HepG2 (cell line): Measurements from ENCODE around the gene TSPYL1. TPM values are rescaled to one million over a fixed set of nuclear protein-coding genes. Genes with fewer than 3 reads are reported as not detected.
A peak's percentile ranks its signal among the peaks of the same experiment; 100 is the strongest.

Experiments used
- ATAC-seq: fragments of 200-7000 bp; cut with Tn5 transposase; 3 replicates; pipeline ENCODE4 v1.9.1; 2020; ENCODE audit warnings: mild to moderate bottlenecking, moderate library complexity
- BruUV-seq: library from RNA; stranded (reverse); fragments of 400-500 nt; replicated peaks from 2 replicates; lab custom pipeline; 2021; lab: Mats Ljungman, UMichigan
- CTCF ChIA-PET: fragments of 300-600 bp; formaldehyde crosslinking; extraction: SDS; loops from one replicate; lab custom pipeline; 2021; ENCODE audit warnings: low total read pairs, inconsistent platforms, low intra/inter-chr PET ratio; lab: Yijun Ruan, JAX
- POLR2A ChIA-PET: fragments of 350-600 bp; sonication (Branson Sonifier 250); formaldehyde crosslinking; loops from one replicate; lab custom pipeline; 2020; ENCODE audit warnings: antibody characterized with exemption, inconsistent platforms; lab: Yijun Ruan, JAX
- DNase-seq: peaks from one replicate; pipeline ENCODE4 v3.0.0-alpha.2; 2015; ENCODE audit warnings: low spot score
- FAIRE-seq: peaks from 3 replicates; lab custom pipeline; 2011; peaks lifted over from hg19 to GRCh38; lab: Jason Lieb, UNC
- H2AFZ ChIP-seq: one replicate; pipeline ENCODE4 v1.6.1; 2011; ENCODE audit warnings: low read length, inconsistent platforms
- H3K27ac ChIP-seq: fragments of 300-600 bp; 3 replicates; pipeline ENCODE4 v1.8.0; 2011; ENCODE audit warnings: mixed run types, mild to moderate bottlenecking, mixed read lengths, low read length, inconsistent platforms; ENCODE audit not compliant: insufficient read depth; ENCODE audit errors: extremely low read length
- H3K27me3 ChIP-seq, 2 experiments: fragments of 200-600 bp in 1 of 2; 2 replicates in 1 of 2; 3 replicates in 1 of 2; pipeline versions ENCODE4 v1.6.0 to v1.8.0; 2011; ENCODE audit warnings: low read length in 2 of 2, mild to moderate bottlenecking in 2 of 2, moderate library complexity in 2 of 2, inconsistent platforms in 1 of 2; ENCODE audit not compliant: insufficient read depth in 2 of 2, control insufficient read depth in 1 of 2
- H3K36me3 ChIP-seq, 2 experiments: fragments of 200-600 bp in 1 of 2; replicated peaks in 1 of 2; 2 replicates in 1 of 2; 3 replicates in 1 of 2; pipeline versions ENCODE4 v1.5.1 to v1.8.0; 2011; ENCODE audit warnings: low read length in 2 of 2, inconsistent platforms in 1 of 2; ENCODE audit not compliant: insufficient read depth in 2 of 2, control insufficient read depth in 1 of 2
- H3K4me1 ChIP-seq: 2 replicates; pipeline ENCODE4 v1.5.1; 2012; ENCODE audit warnings: low read length, inconsistent platforms; ENCODE audit not compliant: insufficient read depth
- H3K4me2 ChIP-seq: 2 replicates; pipeline ENCODE4 v1.6.0; 2011; ENCODE audit warnings: low read depth, low read length, inconsistent platforms
- H3K4me3 ChIP-seq, 3 experiments: fragments of 200-600 bp in 1 of 3; sonication (generic), shearing (Covaris generic) in 1 of 3; replicated peaks in 1 of 3; 2 replicates each; pipeline ENCODE4 v1.5.1; 2011 to 2016; ENCODE audit warnings: low read length in 3 of 3, inconsistent platforms in 2 of 3, low read depth in 2 of 3, mild to moderate bottlenecking in 2 of 3, control low read depth in 1 of 3, mixed read lengths in 1 of 3; ENCODE audit not compliant: insufficient read depth in 1 of 3
- H3K79me2 ChIP-seq: one replicate; pipeline ENCODE4 v1.6.1; 2011; ENCODE audit warnings: low read length, inconsistent platforms; ENCODE audit not compliant: insufficient read depth
- H3K9ac ChIP-seq: 2 replicates; pipeline ENCODE4 v1.6.0; 2011; ENCODE audit warnings: mild to moderate bottlenecking, low read depth, low read length, inconsistent platforms; ENCODE audit not compliant: insufficient read depth
- H3K9me3 ChIP-seq: 2 replicates; pipeline ENCODE4 v1.5.1; 2012; ENCODE audit warnings: mild to moderate bottlenecking, low read length
- H4K20me1 ChIP-seq: 2 replicates; pipeline ENCODE4 v1.6.0; 2011; ENCODE audit warnings: inconsistent platforms, mild to moderate bottlenecking, low read length, moderate library complexity; ENCODE audit not compliant: insufficient read depth
- CREM ChIP-seq, 2 experiments: sonication (generic) in 1 of 2; formaldehyde crosslinking in 1 of 2; IDR thresholded peaks; 2 replicates each; pipeline versions ENCODE4 v1.4.0 to v1.6.1; 2016 to 2020; ENCODE audit warnings: antibody characterized with exemption in 1 of 2, mild to moderate bottlenecking in 1 of 2, missing genetic modification reagents in 1 of 2
- HNRNPK ChIP-seq: fragments of 200-400 bp; formaldehyde crosslinking; IDR thresholded peaks from 2 replicates; pipeline ENCODE4 v1.6.1; 2018; ENCODE audit warnings: low read length, low read depth, moderate library complexity, mild to moderate bottlenecking; ENCODE audit not compliant: poor library complexity, severe bottlenecking
- KDM6A ChIP-seq: IDR thresholded peaks from 2 replicates; pipeline ENCODE4 v1.6.1; 2016; ENCODE audit warnings: low read depth
- MBD4 ChIP-seq: IDR thresholded peaks from 2 replicates; pipeline ENCODE4 v1.6.1; 2012; ENCODE audit warnings: low read length, inconsistent platforms, borderline replicate concordance
- MIER3 ChIP-seq: IDR thresholded peaks from 2 replicates; pipeline ENCODE4 v1.6.1; 2016; ENCODE audit warnings: missing compliant biosample characterization, borderline replicate concordance
- NAIF1 ChIP-seq: sonication (generic); formaldehyde crosslinking; IDR thresholded peaks from 2 replicates; pipeline ENCODE4 v1.5.0; 2020; ENCODE audit warnings: mild to moderate bottlenecking, missing genetic modification reagents, borderline replicate concordance
- PCBP2 ChIP-seq: fragments of 200-400 bp; formaldehyde crosslinking; optimal IDR thresholded peaks from 2 replicates; pipeline ENCODE3; 2018; ENCODE audit warnings: low read length, low read depth; ENCODE audit not compliant: poor library complexity, severe bottlenecking
- POLR2A ChIP-seq, 2 experiments: IDR thresholded peaks; 2 replicates each; pipeline ENCODE4 v1.6.1; 2011; ENCODE audit warnings: low read depth in 2 of 2, low read length in 2 of 2, mild to moderate bottlenecking in 1 of 2, moderate library complexity in 1 of 2; ENCODE audit not compliant: insufficient read depth in 1 of 2
- RERE ChIP-seq: IDR thresholded peaks from 2 replicates; pipeline ENCODE4 v1.6.1; 2016; ENCODE audit warnings: low read depth, missing genetic modification reagents, missing compliant biosample characterization
- SP1 ChIP-seq, 2 experiments: fragments of 450-650 bp in 1 of 2; sonication (generic) in 1 of 2; formaldehyde crosslinking in 1 of 2; IDR thresholded peaks; 2 replicates each; pipeline versions ENCODE4 v1.4.0 to v1.6.1; 2016 to 2020; ENCODE audit warnings: missing genetic modification reagents in 1 of 2
- SPEN ChIP-seq: sonication (generic); formaldehyde crosslinking; IDR thresholded peaks from 2 replicates; pipeline ENCODE4 v1.5.1; 2020; ENCODE audit warnings: low read depth, mild to moderate bottlenecking, missing genetic modification reagents
- ZBTB2 ChIP-seq: sonication (generic); formaldehyde crosslinking; IDR thresholded peaks from 2 replicates; pipeline ENCODE4 v1.8.0; 2022; ENCODE audit warnings: low read depth, missing genetic modification reagents
- ZFP1 ChIP-seq: IDR thresholded peaks from 2 replicates; pipeline ENCODE4 v1.6.1; 2016
- WGBS: methylation state at CpG from one replicate; pipeline ENCODE4 v1.1.6; 2017; ENCODE audit warnings: low lambda C conversion rate; 5-methylcytosine and 5-hydroxymethylcytosine counted together
- in situ Hi-C: cut with HindIII; loops from 2 replicates; pipeline ENCODE4 v1.10.0; 2017; ENCODE audit warnings: low pct_unique_long_range_greater_than_20kb; ENCODE audit not compliant: extremely low pct_ligation_motif_present
- intact Hi-C: fragments of 100-400 bp; cut with micrococcal nuclease; formaldehyde crosslinking; loops from one replicate; pipeline ENCODE4 v1.10.0; 2022; ENCODE audit not compliant: unreplicated experiment
- polyA plus RNA-seq, 8 experiments: library from polyadenylated mRNA; depleted of rRNA in 3 of 8; stranded (reverse) in 7 of 8; unstranded in 1 of 8; fragments of >200 nt; fragmentation: Illumina TruSeq in 4 of 8; extraction: Trizol in 4 of 8; gene quantifications; 2 replicates each; pipeline versions ENCODE4 v1.2.1 to v1.2.3, GENCODE V29; 2011 to 2016; ENCODE audit warnings: low read depth in 4 of 8, missing spikeins in 1 of 8, mixed read lengths in 1 of 8; ENCODE audit not compliant: insufficient read depth in 1 of 8
- total RNA-seq, 5 experiments: library from RNA; depleted of rRNA; stranded (reverse); fragments of >200 nt; fragmentation: Illumina TruSeq; extraction: Trizol; gene quantifications; 2 replicates each; pipeline ENCODE4 v1.2.3, GENCODE V29; 2016; ENCODE audit warnings: low read depth in 1 of 5
- TF ChIP-seq, protein P1 (sequence below): sonication (generic); formaldehyde crosslinking; IDR thresholded peaks from 2 replicates; pipeline ENCODE4 v1.4.0; 2020; ENCODE audit warnings: low read depth, mild to moderate bottlenecking, missing genetic modification reagents

The TSPYL1 gene
- total and polyA plus RNA-seq, 2 of the 13 experiments (the other 11 are each of a cell fraction or from before 2014, with no cell fraction given), result 28.3 to 93.0 TPM

DNA sequence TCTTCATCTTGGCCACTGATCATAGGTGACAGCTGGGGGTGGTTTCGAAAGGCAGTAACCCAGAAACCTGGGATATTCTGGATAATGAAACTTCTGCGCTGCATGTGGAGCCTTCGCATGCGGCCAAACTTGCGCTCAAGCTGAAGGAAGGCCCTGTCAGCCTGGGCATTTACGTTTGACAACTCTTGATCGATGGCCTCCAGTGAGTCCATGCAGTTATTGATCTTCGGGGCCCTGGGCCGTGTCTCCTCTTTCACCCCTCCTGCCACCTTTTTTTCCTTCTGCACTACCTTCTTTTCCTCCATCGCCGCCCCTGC lies 26.6 kb downstream of the TSPYL1 start (continued):
- TF ChIP-seq RERE (no peak), MIER3 (CRISPR knock-in tag) (0 out of 2 replicates have a peak, but pooled peaks have one; percentile 13)

- Histone ChIP-seq H3K4me1 (peaks cover 74% of the 10 kb centered on the region), H3K9me3 (no peaks in the 10 kb centered on the region), H3K27me3 (no peaks in the 10 kb centered on the region), H4K20me1 (no peaks in the 10 kb centered on the region), H3K27ac (no peak overlapping the region), H2AFZ (no peak overlapping the region), H3K79me2 (peaks cover 22% of the 10 kb centered on the region), H3K4me2 (peak overlapping the region; percentile 92), H3K4me3 (no peak overlapping the region), H3K36me3 (0 out of 5 replicates have a peak, but pooled peaks cover 0 to 2% of the 10 kb centered on the region in 2 experiments), H3K9ac (no peak overlapping the region)
- ATAC-seq (no peak), FAIRE-seq (no peak), DNase-seq (no peak)
- intact Hi-C loops, result loop anchor here (5.0 to 10.0 kb wide), 2 partner anchors 1233 to 1426 kb away; partner anchors contain the start of genes DCBLD1 and NUS1
- ChIA-PET CTCF (no interaction called here), POLR2A (interaction anchor here (0.9 to 2.1 kb wide), 2 partner anchors 27 to 28 kb away, joined by 4 to 8 read pairs; partner anchors contain the start of gene TSPYL1)
- in situ Hi-C loops, result no loop called here
- WGBS, result 97% methylated on average over 6 of the region's 6 CpGs
- BruUV-seq, result no TSS peak
- TF ChIP-seq SP1 (IDR thresholded peaks at IDR 0.05) (no peak), SP1 (CRISPR knock-in tag; IDR thresholded peaks at IDR 0.05) (no peak), KDM6A (CRISPR knock-in tag) (no peak), CREM (IDR thresholded peaks at IDR 0.05) (no peak), CREM (CRISPR knock-in tag; IDR thresholded peaks at IDR 0.05) (no peak), SPEN (no peak), ZBTB2 (CRISPR knock-in tag) (no peak), POLR2A (IDR thresholded peaks at IDR 0.05; ENCODE audit: insufficient read depth in 1 of 2, low read depth in 2 of 2, low read length in 2 of 2) (peak in 1 of 2 experiments; percentile 17; a peak in 1 of 4 replicates), HNRNPK (peak; percentile 72), ZFP1 (no peak), NAIF1 (no peak), PCBP2 (no peak), MBD4 (no peak)
- TF ChIP-seq, protein P1, sequence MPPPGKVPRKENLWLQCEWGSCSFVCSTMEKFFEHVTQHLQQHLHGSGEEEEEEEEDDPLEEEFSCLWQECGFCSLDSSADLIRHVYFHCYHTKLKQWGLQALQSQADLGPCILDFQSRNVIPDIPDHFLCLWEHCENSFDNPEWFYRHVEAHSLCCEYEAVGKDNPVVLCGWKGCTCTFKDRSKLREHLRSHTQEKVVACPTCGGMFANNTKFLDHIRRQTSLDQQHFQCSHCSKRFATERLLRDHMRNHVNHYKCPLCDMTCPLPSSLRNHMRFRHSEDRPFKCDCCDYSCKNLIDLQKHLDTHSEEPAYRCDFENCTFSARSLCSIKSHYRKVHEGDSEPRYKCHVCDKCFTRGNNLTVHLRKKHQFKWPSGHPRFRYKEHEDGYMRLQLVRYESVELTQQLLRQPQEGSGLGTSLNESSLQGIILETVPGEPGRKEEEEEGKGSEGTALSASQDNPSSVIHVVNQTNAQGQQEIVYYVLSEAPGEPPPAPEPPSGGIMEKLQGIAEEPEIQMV (CRISPR knock-in tag), result no peak
These were observed 28.0 kb downstream of the TSPYL1 start for GRCh38 chr6:116251568-116252384.
